HG02840 (cell line): Measurements from ENCODE around the gene PILRA.
"Not testable (repeated sequence)": the region's sequence is repeated elsewhere in the genome, so short reads cannot be mapped to it uniquely, and the experiment has no call there.

Source experiments
- ATAC-seq: cut with Tn5 transposase; IDR thresholded peaks from one replicate; pipeline ENCODE4 v1.9.1; 2021; ENCODE audit warnings: mild to moderate bottlenecking, moderate library complexity, moderate number of reproducible peaks; ENCODE audit not compliant: unreplicated experiment, low FRiP score

The PILRA gene

GRCh38 chr7:100357131-100357561 is 16.1 kb upstream of the PILRA start:
- no peak for ATAC-seq

DNA sequence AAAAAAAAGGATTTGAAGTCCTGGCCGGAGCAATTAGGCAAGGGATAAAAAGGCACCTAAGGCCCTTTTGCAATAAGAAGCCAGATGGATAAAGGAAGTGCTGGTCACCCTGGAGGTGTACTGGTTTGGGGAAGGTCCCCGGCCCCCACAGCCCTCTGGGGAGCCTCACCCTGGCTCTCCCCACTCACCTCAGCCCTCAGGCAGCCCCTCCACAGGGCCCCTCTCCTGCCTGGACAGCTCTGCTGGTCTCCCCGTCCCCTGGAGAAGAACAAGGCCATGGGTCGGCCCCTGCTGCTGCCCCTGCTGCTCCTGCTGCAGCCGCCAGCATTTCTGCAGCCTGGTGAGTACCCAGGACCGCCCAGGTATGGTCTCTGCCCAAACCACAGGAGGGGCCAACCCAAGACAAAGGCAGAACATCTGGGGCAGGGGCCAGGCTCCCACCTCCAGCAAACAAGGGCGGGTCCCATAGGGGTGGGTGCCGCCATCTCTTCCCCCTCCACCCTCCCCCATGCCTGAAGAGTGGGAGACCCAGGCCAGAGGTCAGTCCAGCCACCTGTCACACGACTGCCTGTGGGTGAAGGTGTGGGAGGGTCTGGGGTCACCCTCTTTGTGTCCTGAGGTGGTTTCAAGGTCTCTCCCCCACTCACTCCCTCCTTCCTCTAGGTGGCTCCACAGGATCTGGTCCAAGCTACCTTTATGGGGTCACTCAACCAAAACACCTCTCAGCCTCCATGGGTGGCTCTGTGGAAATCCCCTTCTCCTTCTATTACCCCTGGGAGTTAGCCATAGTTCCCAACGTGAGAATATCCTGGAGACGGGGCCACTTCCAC is 15.0 kb upstream of the PILRA start, which contains the start of gene PILRB:
Gene PILRB (plus strand): TSS at position 91 of the 830 bp plus-strand sequence. CDS start 186 bp downstream, at position 277.
- no peak for ATAC-seq

DNA sequence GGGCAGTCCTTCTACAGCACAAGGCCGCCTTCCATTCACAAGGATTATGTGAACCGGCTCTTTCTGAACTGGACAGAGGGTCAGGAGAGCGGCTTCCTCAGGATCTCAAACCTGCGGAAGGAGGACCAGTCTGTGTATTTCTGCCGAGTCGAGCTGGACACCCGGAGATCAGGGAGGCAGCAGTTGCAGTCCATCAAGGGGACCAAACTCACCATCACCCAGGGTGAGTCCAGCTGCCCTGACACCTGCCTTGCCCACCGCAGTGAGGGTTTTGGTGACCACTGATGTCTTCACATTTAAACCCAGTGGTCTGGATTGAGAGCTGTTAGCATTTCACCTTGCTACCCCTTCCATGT is 14.5 kb upstream of the PILRA start:
- no peak for ATAC-seq

GRCh38 chr7:100360135-100360854 is 13.0 kb upstream of the PILRA start:
- no peak for ATAC-seq

DNA sequence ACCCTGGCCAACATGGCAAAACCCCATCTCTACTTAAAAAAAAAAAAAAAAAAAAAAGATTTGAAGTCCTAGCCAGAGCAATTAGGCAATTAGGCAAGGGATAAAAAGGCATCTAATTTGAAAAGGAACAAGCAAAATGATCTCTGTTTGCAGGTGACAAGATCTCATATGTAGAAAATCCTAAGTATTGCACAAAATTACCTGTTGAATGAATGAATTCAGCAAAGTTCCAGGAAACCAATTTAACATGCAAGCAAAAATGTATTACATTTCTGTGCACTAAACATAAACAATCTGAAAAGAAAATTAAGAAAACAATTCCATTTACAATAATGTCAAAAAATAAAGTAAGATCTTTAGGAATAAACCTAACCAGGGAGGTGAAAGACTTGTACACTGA is 10.2 kb upstream of the PILRA start:
- ATAC-seq: no peak

DNA sequence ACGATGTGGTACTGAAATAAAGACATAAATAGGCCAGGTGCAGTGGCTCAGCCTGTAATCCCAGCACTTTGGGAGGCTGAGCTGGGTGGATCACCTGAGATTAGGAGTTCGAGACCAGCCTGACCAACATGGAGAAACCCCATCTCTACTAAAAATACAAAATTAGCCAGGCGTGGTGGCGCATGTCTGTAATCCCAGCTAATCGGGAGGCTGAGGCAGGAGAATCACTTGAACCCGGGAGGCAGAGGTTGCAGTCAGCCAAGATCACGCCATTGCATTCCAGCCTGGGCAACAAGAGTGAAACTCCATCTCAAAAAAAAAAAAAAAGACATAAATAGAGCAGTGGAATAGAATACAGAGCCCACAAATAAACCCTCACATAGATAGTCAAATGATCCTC is 9.5 kb upstream of the PILRA start:
- ATAC-seq: not testable (repeated sequence)

DNA sequence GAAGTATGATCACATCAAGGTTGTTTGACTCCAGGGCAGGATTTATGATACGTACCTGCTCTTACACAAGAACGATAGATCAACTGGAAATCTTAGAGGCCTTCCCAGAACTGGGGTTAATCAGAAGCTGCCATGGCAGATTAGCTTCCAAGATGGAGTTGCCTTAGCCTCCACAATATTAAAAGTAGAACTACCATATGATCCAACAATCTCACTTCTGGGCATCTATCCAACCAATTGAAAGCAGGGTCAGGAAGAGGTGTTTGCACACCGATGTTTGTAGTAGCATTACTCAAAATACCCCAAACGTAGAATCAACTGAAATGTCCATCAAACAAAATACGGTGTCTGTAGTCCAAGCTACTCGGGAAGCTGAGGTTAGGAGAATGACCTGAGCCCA is 8.8 kb upstream of the PILRA start:
- ATAC-seq: no peak

- ATAC-seq: not testable (repeated sequence)
These were observed 7.3 kb upstream of the PILRA start for GRCh38 chr7:100365998-100366367.

GRCh38 chr7:100366411-100367250 is 6.7 kb upstream of the PILRA start:
- no peak for ATAC-seq

DNA sequence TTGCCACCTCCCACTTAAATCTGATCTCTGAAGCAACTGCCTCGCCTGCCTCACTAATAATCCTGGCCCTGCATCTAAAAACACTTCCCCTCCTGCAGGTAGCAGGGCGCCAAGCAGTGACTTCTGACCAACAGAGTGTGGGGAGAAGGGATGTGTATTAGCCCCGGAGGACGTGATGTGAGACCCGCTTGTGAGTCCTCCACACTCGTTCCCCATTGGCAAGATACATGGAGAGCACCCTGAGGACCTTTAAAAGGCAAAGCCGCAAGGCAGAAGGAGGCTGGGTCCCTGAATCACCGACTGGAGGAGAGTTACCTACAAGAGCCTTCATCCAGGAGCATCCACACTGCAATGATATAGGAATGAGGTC is 6.1 kb upstream of the PILRA start:
- no peak for ATAC-seq

DNA sequence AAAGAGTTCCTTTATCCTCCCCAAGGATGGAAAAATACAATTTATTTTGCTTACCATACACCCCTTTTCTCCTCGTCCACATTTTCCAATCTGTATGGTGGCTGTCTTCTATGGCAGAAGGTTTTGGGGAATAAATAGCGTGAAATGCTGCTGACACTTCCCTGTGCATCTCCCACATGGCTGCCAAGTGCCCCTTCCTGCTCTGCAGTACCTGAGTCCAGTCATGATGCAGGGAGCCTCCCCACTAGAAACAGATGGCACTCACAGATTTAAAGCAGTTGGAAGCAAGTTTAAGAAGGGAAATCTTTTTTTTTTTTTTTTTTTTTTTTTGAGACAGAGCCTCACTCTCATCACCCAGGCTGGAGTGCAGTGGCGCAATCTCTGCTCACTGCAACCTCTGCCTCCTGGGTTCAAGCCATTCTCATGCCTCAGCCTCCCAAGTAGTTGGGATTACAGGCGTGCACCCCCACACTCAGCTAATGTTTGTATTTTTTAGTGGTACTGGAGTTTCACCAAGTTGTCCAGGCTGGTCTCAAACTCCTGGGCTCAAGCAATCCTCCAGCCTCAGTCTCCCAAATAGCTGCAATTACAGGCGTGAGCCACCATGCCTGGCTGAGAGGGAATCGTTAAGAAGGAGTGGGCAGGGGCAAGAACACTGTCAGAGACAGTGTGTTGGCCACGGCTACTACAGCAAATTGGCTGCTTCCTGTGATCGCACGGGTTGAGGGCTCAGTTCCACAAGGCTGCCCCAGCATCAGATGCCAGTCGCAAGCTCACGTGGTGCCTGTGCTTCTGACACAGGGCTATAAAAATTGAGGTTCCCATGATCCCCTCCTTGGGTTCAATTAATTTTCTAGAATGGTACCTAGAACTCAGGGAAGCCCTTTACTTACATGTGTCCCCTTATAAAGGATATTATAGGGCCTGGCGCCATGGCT is 5.3 kb upstream of the PILRA start:
- ATAC-seq: no peak

DNA sequence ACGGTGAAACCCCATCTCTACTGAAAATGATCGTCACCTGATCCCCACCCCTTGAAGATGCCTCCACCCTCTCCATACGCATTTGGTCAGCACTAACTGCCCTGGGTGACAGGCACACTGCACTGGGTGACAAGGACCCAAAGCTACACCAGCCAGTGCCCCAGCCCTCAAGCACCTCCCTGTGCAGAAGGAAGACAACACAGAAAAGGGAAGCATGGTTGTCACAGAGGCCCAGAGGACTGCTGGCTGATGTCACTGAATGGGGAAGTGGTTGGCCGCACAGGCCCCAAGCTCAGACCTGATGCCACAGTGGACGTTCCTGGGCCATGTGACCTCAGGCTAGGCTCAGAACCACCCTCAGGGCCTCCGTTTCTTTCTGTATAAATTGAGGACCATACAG is 4.2 kb upstream of the PILRA start:
- peak; percentile 49 for ATAC-seq

- ATAC-seq: no peak
These were observed 3.0 kb upstream of the PILRA start for GRCh38 chr7:100370303-100370702.

- ATAC-seq: no peak
These were observed 2.5 kb upstream of the PILRA start for GRCh38 chr7:100370746-100371145.

DNA sequence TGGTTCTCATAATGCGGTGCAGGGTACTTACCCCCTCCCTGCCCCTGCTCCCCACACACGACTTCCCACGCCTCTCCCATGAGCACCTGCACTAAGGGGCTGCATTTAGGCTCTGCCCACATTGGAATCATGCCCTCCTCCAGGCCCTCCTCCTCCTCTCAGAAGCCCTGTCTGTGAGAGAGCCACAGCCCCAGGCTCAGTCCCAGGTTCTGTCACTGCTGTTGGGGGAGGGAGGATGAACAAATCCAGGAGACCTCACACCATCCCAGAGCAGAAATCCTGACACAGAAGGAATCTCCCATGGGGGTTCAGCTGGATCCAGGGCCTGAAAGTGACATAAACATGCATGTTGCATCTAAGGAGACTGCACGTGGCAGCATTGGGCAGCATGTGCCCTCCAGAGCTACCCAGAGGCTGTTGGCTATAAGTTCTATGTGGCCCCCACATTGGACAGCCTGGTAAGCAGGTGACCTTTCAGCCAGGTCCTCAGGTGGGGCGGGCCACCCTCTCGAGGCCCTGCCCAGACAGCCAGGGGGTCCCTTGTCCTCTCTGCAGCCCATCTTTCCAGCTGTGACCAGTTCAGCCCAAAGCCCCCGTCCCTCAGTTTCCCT is 1.6 kb upstream of the PILRA start:
- ATAC-seq: no peak

DNA sequence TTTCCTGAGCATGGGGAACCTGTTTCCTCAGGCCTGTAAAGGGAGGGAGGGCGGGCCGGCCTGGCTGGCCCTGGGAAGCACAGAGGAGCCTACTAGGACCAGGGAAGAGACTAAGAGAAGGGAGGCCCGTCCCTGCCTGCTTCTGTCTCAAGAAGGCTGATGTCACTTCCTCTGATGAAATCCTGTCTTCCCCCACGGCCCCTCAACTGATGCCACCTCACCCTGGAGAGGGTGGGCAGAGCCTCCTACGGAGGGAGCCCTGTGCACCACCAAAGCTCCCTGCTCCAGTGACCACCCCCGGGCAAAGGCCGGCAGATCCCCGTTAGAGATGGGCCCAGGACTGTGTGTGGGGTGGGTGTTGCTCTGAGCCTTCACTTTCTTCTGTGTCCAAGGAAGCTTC is 1.0 kb upstream of the PILRA start:
- ATAC-seq: no peak

GRCh38 chr7:100372694-100373093 is 593 bp upstream of the PILRA start:
- ATAC-seq: no peak

- not testable (repeated sequence) for ATAC-seq
These were observed 747 bp downstream of the PILRA start for GRCh38 chr7:100373870-100374598.

DNA sequence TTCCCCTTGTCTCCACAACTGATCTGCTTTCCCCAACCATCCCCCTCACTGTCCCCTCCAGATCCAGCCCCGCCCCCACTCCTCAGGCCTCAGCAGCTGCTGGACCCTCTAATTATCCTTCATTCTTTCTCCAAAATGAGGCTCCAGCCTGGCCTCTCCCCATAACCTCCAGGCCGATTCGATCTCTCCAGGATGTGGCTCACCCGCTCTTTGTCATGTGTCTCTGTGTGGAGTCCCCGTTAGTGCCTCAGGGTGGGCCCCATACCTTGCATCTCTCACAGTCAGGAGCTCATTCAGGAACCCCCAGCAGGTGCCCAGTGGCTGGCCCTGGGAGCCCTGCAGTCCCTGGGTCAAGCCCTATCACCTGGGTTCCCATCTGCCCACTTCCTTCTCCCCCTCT is 1.3 kb downstream of the PILRA start:
- ATAC-seq: no peak
